Smooth muscle cell (in vitro differentiated cells): ENCODE results near the gene SLC35E1. TPM values are rescaled to one million over a fixed set of nuclear protein-coding genes. Genes with fewer than 3 reads are reported as not detected.
"Not testable (repeated sequence)": the region's sequence is repeated elsewhere in the genome, so short reads cannot be mapped to it uniquely, and the experiment has no call there.

Source experiments
- DNase-seq: peaks from one replicate; lab custom pipeline; 2025; ENCODE audit not compliant: unreplicated experiment; lab: John Stamatoyannopoulos, UW
- H2AFZ ChIP-seq: fragments of 200-600 bp; sonication (generic); 2 replicates; pipeline ENCODE4 v1.6.0; 2016; ENCODE audit warnings: antibody characterized with exemption, low read depth, mild to moderate bottlenecking
- H3F3A ChIP-seq: fragments of 200-600 bp; sonication (generic); 2 replicates; pipeline ENCODE4 v1.6.0; 2017; ENCODE audit warnings: antibody characterized with exemption, low read depth
- H3K27ac ChIP-seq: fragments of 200-600 bp; sonication (generic); 2 replicates; pipeline ENCODE4 v1.5.1; 2016; ENCODE audit warnings: low read depth, mild to moderate bottlenecking
- H3K27me3 ChIP-seq: fragments of 200-600 bp; sonication (generic); 2 replicates; pipeline ENCODE4 v1.6.1; 2016; ENCODE audit warnings: low read depth, mild to moderate bottlenecking
- H3K36me3 ChIP-seq: fragments of 200-600 bp; sonication (generic); 2 replicates; pipeline ENCODE4 v1.5.1; 2016; ENCODE audit warnings: low read depth
- H3K4me1 ChIP-seq: fragments of 200-600 bp; sonication (generic); 2 replicates; pipeline ENCODE4 v1.5.1; 2016; ENCODE audit warnings: low read depth
- H3K4me2 ChIP-seq: fragments of 200-600 bp; sonication (generic); 2 replicates; pipeline ENCODE4 v1.6.0; 2016; ENCODE audit warnings: mild to moderate bottlenecking
- H3K4me3 ChIP-seq: fragments of 200-600 bp; sonication (generic); 2 replicates; pipeline ENCODE4 v1.5.1; 2016; ENCODE audit warnings: mild to moderate bottlenecking
- H3K79me2 ChIP-seq: fragments of 200-600 bp; sonication (generic); 2 replicates; pipeline ENCODE4 v1.6.0; 2016; ENCODE audit warnings: low read depth, mild to moderate bottlenecking
- H3K9ac ChIP-seq: fragments of 200-600 bp; sonication (generic); 2 replicates; pipeline ENCODE4 v1.6.0; 2016; ENCODE audit warnings: low read depth
- H3K9me3 ChIP-seq: fragments of 200-600 bp; sonication (generic); replicated peaks from 2 replicates; pipeline ENCODE4 v1.5.1; 2016; ENCODE audit warnings: low read depth
- H4K20me1 ChIP-seq: fragments of 200-600 bp; sonication (generic); 2 replicates; pipeline ENCODE4 v1.6.0; 2016; ENCODE audit warnings: low read depth
- WGBS: methylation state at CpG from one replicate; pipeline ENCODE4 v1.1.7; 2016; ENCODE audit warnings: low lambda C conversion rate; 5-methylcytosine and 5-hydroxymethylcytosine counted together
- polyA plus RNA-seq: library from polyadenylated mRNA; unstranded; fragments of >200 nt; fragmentation: Nextera tagmentation; extraction: Ambion mirVana; gene quantifications from 2 replicates; pipeline ENCODE4 v1.2.1, GENCODE V29; 2016
- total RNA-seq: library from RNA; depleted of rRNA; stranded (reverse); fragments of >200 nt; gene quantifications from 2 replicates; pipeline ENCODE4 v1.2.3, GENCODE V29; 2014
- TF ChIP-seq, protein P1 (sequence below): fragments of 200-600 bp; sonication (generic); IDR thresholded peaks from 2 replicates; pipeline ENCODE4 v1.5.1; 2017; ENCODE audit warnings: borderline replicate concordance, mild to moderate bottlenecking, antibody characterized with exemption; ENCODE audit not compliant: insufficient read depth, poor library complexity, severe bottlenecking

The SLC35E1 gene
- total and polyA plus RNA-seq, 2 experiments from 2014 or later: 35.3 to 37.3 TPM

DNA sequence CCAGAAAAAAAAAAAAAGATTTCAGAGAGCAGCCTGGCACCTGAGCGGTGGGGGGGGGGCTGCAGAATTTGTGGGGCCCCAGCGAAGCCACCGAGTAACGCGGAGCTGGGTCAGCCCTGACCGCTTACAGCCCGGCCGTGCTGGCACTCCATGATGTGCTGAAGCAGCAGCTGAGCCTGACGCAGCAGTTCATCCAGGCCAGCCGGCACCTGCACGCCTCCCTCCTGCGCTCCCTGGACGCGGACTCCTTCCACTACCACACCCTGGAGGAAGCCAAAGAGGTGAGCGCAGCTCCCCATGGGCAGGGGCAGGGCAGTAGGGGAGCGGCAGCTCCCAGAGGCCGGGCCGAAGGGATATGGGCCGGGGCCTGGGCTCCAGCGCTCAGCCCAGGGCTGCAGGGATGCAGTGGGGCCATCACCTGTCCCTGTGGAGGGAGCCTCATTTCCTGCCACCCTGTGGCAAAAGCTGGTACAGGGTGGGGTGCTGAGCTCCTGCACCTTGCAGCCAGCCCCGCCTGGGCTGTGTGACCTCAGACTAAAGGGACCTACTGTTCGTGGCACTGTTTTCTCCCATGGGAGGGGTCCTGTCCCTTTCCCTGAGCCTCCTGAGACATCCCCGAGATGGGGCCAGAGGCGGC is 57.7 kb downstream of the SLC35E1 start:
- 95% methylated on average over 24 of the region's 24 CpGs for WGBS
- H3K79me2 ChIP-seq: no peaks in the 10 kb centered on the region

DNA sequence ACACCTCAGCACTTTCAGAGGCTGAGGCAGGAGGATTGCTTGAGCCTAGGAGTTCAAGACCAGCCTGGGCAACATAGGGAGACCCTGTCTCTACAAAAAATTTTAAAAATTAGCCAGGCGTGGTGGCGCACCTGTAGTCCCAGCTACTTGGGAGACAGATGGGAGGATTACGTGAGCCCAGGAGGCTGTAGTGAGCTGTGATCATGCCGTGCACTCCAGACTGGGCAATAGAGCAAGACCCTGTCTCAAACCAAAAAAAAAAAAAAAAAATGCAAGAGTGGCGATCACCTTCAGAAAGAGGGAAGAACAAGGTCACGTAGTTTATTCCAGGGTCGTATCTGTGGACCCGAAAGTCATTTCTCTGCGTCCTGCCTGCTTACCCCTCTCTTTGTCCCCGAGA is 59.6 kb downstream of the SLC35E1 start:
- H3F3A ChIP-seq, H3K4me1 ChIP-seq, H2AFZ ChIP-seq, H3K36me3 ChIP-seq, H3K27ac ChIP-seq, H4K20me1 ChIP-seq, H3K79me2 ChIP-seq, H3K9me3 ChIP-seq, H3K9ac ChIP-seq, H3K4me3 ChIP-seq, H3K27me3 ChIP-seq, H3K4me2 ChIP-seq, DNase-seq: not testable (repeated sequence)
- 97% methylated on average over 10 of the region's 10 CpGs for WGBS

More for the DNA sequence above, 57.7 kb downstream of the SLC35E1 start:
- Histone ChIP-seq H3K27me3 (no peaks in the 10 kb centered on the region), H4K20me1 (no peaks in the 10 kb centered on the region), H3K4me3 (no peak overlapping the region), H3K4me2 (no peak overlapping the region), H3K36me3 (no peaks in the 10 kb centered on the region), H3F3A (no peaks in the 10 kb centered on the region), H2AFZ (no peak overlapping the region), H3K4me1 (no peaks in the 10 kb centered on the region), H3K27ac (no peak overlapping the region), H3K9ac (no peak overlapping the region), H3K9me3 (no peaks in the 10 kb centered on the region)
- DNase-seq: no peak
- TF ChIP-seq, protein P1, sequence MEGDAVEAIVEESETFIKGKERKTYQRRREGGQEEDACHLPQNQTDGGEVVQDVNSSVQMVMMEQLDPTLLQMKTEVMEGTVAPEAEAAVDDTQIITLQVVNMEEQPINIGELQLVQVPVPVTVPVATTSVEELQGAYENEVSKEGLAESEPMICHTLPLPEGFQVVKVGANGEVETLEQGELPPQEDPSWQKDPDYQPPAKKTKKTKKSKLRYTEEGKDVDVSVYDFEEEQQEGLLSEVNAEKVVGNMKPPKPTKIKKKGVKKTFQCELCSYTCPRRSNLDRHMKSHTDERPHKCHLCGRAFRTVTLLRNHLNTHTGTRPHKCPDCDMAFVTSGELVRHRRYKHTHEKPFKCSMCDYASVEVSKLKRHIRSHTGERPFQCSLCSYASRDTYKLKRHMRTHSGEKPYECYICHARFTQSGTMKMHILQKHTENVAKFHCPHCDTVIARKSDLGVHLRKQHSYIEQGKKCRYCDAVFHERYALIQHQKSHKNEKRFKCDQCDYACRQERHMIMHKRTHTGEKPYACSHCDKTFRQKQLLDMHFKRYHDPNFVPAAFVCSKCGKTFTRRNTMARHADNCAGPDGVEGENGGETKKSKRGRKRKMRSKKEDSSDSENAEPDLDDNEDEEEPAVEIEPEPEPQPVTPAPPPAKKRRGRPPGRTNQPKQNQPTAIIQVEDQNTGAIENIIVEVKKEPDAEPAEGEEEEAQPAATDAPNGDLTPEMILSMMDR: no peak

DNA sequence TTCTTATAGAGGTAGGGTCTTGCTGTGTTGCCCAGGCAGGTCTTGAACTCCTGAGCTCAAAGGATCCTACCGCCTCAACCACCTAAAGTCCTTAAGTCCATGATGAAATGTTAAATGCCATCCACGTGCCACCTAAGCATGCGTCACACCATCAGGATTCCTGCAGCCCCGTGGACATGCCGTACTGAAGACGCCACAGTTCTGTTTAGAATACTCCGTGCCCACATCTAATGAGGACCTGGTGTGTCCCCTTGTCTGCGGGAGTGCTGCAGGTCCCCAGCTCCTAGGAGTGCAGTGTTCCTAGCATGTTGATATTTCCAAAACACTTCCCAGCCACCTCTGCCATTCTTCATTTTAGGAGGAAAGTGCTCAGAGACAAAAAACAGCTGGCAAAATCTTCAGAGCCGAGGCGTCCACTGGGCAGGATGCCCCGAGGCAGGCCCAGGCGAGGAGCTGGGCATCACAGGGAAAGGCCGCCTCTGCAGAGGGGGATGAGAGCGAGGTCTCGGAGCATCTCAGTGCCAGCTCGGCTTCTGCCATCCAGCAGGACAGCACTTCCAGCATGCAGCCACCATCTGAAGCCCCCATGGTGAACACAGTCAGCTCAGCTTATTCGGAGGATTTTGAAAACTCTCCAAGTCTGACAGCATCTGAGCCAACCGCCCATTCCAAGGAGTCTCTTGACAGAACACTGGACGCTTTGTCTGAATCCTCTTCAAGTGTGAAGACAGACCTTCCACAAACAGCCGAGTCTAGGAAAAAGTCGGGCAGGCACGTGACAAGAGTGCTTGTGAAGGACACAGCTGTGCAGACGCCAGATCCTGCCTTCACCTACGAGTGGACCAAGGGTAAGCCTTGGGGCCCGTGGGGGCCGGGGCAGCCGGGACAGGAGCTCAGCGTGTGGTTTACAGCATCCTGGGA is 62.8 kb downstream of the SLC35E1 start:
- H4K20me1 ChIP-seq: no peaks in the 10 kb centered on the region
- no peaks in the 10 kb centered on the region for H3F3A ChIP-seq
- no peaks in the 10 kb centered on the region for H3K9me3 ChIP-seq
- DNase-seq: no peak
- no peak overlapping the region for H3K27ac ChIP-seq
- TF ChIP-seq, protein P1: no peak
- H3K9ac ChIP-seq: no peak overlapping the region
- H3K27me3 ChIP-seq: no peaks in the 10 kb centered on the region
- no peak overlapping the region for H3K4me3 ChIP-seq
- WGBS: 97% methylated on average over 28 of the region's 28 CpGs
- no peaks in the 10 kb centered on the region for H3K79me2 ChIP-seq
- H3K4me2 ChIP-seq: no peak overlapping the region
- no peaks in the 10 kb centered on the region for H3K4me1 ChIP-seq
- no peak overlapping the region for H2AFZ ChIP-seq
- H3K36me3 ChIP-seq: no peaks in the 10 kb centered on the region

DNA sequence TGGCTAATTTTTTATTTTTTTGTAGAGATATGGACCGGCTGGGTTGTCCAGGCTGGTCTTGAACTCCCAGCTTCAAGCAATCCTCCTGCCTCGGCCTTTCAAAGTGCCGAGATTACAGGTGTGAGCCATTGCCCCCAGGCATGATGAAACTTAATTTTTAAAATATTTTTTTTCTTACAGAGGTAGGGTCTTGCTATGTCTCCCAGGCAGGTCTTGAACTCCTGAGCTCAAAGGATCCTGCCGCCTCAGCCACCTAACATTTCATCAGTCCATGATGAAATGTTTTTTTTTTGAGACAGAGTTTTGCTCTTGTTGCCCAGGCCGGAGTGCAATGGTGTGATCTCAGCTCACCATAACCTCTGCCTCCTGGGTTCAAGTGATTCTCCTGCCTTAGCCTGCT is 63.7 kb downstream of the SLC35E1 start:
- H3K9ac ChIP-seq: no peak overlapping the region
- H4K20me1 ChIP-seq: no peaks in the 10 kb centered on the region
- WGBS: 96% methylated on average over 5 of the region's 5 CpGs
- H2AFZ ChIP-seq: no peak overlapping the region
- H3K9me3 ChIP-seq: no peaks in the 10 kb centered on the region
- no peaks in the 10 kb centered on the region for H3K4me1 ChIP-seq
- no peaks in the 10 kb centered on the region for H3K27me3 ChIP-seq
- H3F3A ChIP-seq: no peaks in the 10 kb centered on the region
- no peak for DNase-seq
- H3K4me2 ChIP-seq: no peak overlapping the region
- TF ChIP-seq, protein P1: no peak
- no peak overlapping the region for H3K4me3 ChIP-seq
- no peaks in the 10 kb centered on the region for H3K36me3 ChIP-seq
- no peak overlapping the region for H3K27ac ChIP-seq
- no peaks in the 10 kb centered on the region for H3K79me2 ChIP-seq
